Prostate gland (tissue), 2 donors: Measurements from ENCODE around the gene LMAN2.

ENCODE experiments used
- CTCF ChIP-seq, 4 experiments: fragments of 200-600 bp in 2 of 4; fragments of 450-650 bp in 2 of 4; sonication (generic) in 2 of 4; IDR thresholded peaks; 1 replicate in 3 of 4; 2 replicates in 1 of 4; pipeline ENCODE4 v1.5.1; 2016 to 2019; ENCODE audit warnings: antibody characterized with exemption in 4 of 4, mild to moderate bottlenecking in 2 of 4, moderate library complexity in 2 of 4
- POLR2A ChIP-seq: fragments of 450-650 bp; IDR thresholded peaks from one replicate; pipeline ENCODE4 v1.6.1; 2016; ENCODE audit warnings: antibody characterized with exemption, mild to moderate bottlenecking
- POLR2AphosphoS5 ChIP-seq: sonication (generic); formaldehyde crosslinking; IDR thresholded peaks from one replicate; pipeline ENCODE4 v1.6.1; 2017; ENCODE audit warnings: antibody characterized with exemption

GRCh38 chr5:177373806-177374205 lies 22.3 kb upstream of the LMAN2 start:
- peak in 1 of 4 experiments; percentile 12 for TF ChIP-seq CTCF (IDR thresholded peaks at IDR 0.05)
- TF ChIP-seq POLR2A = peak; percentile 36
- TF ChIP-seq POLR2AphosphoS5 = peak; percentile 63
